ENCODE data around the gene IDH3A. TPM values are rescaled to one million over a fixed set of nuclear protein-coding genes. Genes with fewer than 3 reads are reported as not detected.

IDH3A gene
- total RNA-seq, 1 donor from 2014 or later = 19.3 TPM

DNA sequence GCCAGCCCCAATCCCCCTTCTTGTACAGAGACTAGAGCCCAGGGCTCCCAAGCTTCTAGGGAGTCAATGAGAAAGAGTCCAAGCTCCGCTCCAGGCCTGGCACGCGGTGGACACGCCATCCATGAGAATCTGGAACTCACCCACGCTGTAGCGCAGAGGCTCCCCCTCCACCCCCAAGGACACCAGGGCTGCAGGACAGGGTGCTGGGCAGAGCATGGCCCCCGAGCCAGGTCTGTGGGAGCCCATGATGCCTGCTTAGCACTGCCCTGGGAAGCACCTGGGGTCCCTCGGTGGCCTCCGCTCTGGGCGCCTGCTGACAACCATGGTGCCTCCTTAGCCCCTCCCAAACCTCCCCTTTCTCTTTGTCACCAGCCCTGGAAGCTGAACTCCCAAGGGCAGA lies 56.7 kb downstream of the IDH3A start:
- no peak overlapping the region for H2AFZ ChIP-seq (replicated peaks)
- Mint-ChIP-seq H3K4me1 (peaks cover 12% of the 10 kb centered on the region), H3K36me3 (no peaks in the 10 kb centered on the region), H3K4me3 (no peak overlapping the region), H3K27me3 (ENCODE audit: insufficient read depth, low read depth) (peaks cover 6% of the 10 kb centered on the region), H3K27ac (no peak overlapping the region), H3K9me3 (no peaks in the 10 kb centered on the region)
- H3K4me1 ChIP-seq = no peaks in the 10 kb centered on the region
- no peaks in the 10 kb centered on the region for H3K9me3 ChIP-seq (ENCODE audit: low read depth)
- H3K27me3 ChIP-seq = no peaks in the 10 kb centered on the region
- no peaks in the 10 kb centered on the region for H3K79me2 ChIP-seq (ENCODE audit: low read depth)
- no peak for DNase-seq (ENCODE audit: low spot score)
- no peaks in the 10 kb centered on the region for H3F3A ChIP-seq (ENCODE audit: low read depth)
- no peak overlapping the region for H3K9ac ChIP-seq
- no peak overlapping the region for H3K4me2 ChIP-seq
- H3K27ac ChIP-seq = no peak overlapping the region
- no peaks in the 10 kb centered on the region for H3K36me3 ChIP-seq
- no peak overlapping the region for H3K4me3 ChIP-seq
- H4K20me1 ChIP-seq (ENCODE audit: low read depth) = no peaks in the 10 kb centered on the region
- TF ChIP-seq, protein P1, sequence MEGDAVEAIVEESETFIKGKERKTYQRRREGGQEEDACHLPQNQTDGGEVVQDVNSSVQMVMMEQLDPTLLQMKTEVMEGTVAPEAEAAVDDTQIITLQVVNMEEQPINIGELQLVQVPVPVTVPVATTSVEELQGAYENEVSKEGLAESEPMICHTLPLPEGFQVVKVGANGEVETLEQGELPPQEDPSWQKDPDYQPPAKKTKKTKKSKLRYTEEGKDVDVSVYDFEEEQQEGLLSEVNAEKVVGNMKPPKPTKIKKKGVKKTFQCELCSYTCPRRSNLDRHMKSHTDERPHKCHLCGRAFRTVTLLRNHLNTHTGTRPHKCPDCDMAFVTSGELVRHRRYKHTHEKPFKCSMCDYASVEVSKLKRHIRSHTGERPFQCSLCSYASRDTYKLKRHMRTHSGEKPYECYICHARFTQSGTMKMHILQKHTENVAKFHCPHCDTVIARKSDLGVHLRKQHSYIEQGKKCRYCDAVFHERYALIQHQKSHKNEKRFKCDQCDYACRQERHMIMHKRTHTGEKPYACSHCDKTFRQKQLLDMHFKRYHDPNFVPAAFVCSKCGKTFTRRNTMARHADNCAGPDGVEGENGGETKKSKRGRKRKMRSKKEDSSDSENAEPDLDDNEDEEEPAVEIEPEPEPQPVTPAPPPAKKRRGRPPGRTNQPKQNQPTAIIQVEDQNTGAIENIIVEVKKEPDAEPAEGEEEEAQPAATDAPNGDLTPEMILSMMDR (IDR thresholded peaks at IDR 0.05) = no peak
- no peak for TF ChIP-seq EZH2 (IDR thresholded peaks at IDR 0.05)
- TF ChIP-seq EZH2phosphoT487 (IDR thresholded peaks at IDR 0.05) = no peak

DNA sequence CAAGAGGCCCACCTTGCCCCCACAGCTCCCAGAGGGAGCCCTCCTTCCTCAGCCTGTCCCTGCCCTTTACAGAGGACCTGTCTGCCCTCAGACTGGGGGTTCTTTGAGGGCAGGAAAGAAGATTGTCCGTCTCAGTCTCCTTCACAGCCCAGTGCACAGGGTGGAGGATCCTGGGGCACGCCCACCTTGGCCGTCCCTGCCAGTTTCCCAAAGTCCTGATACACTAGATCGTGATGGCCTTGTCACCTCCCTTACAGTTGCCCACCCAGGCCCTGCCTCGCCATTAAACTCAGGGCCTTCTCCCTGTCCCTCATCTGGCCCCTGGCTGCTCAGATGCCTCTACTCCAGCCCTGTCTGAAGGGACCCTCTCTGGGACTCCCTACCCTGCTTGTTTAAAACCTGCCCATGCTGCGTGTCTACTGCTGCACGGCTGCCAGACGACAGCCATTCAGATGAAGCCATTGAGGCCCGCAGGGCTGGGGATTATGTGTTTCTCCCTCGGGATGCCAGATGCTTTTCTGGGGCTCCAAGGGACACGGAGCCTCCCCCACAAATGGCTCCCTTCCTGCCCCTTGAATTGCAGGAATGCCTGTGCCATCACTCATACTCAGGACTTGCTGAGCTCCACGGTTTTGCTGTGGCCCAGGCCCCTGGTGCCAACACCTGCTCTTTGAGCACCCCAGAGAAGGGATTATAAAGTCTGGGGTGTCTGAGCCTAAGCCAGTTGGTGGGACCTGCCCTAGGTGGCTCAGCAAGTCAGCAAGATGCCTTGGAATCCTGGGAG lies 57.4 kb downstream of the IDH3A start:
- Mint-ChIP-seq H3K4me1 (peaks cover 12% of the 10 kb centered on the region), H3K27me3 (ENCODE audit: insufficient read depth, low read depth) (peaks cover 6% of the 10 kb centered on the region), H3K36me3 (no peaks in the 10 kb centered on the region), H3K4me3 (no peak overlapping the region), H3K27ac (peak overlapping the region; percentile 76), H3K9me3 (no peaks in the 10 kb centered on the region)
- Histone ChIP-seq H3K27ac (no peak overlapping the region), H3K4me1 (no peaks in the 10 kb centered on the region), H3K79me2 (ENCODE audit: low read depth) (no peaks in the 10 kb centered on the region), H3K9me3 (ENCODE audit: low read depth) (no peaks in the 10 kb centered on the region), H3K4me2 (no peak overlapping the region), H3F3A (ENCODE audit: low read depth) (no peaks in the 10 kb centered on the region), H3K36me3 (no peaks in the 10 kb centered on the region), H3K4me3 (no peak overlapping the region), H3K9ac (no peak overlapping the region), H2AFZ (replicated peaks) (no peak overlapping the region), H4K20me1 (ENCODE audit: low read depth) (no peaks in the 10 kb centered on the region), H3K27me3 (no peaks in the 10 kb centered on the region)
- no peak for DNase-seq (ENCODE audit: low spot score)
- TF ChIP-seq EZH2 (IDR thresholded peaks at IDR 0.05) = no peak

DNA sequence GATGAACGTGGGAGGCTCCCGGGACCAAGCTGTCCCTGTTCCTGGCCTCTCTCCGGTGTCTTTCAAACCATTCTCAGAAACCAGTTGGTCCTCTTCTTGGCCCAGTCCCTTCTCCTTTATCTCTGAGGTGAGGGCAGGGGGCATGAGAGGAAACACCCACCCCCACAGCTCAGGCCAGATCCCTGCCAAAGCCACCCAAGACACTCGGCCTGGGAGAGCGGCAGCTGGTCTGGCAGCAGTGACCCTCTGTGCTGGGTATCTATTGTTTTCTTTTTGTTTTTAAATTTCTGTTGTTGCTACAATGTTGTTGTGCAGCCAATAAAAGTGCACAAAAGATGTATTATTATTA lies 57.9 kb downstream of the IDH3A start:
- Histone ChIP-seq H3K9me3 (ENCODE audit: low read depth) (no peaks in the 10 kb centered on the region), H3K27ac (no peak overlapping the region), H3F3A (ENCODE audit: low read depth) (no peaks in the 10 kb centered on the region), H3K4me3 (no peak overlapping the region), H3K27me3 (no peaks in the 10 kb centered on the region), H3K79me2 (ENCODE audit: low read depth) (no peaks in the 10 kb centered on the region), H4K20me1 (ENCODE audit: low read depth) (no peaks in the 10 kb centered on the region), H3K9ac (no peak overlapping the region), H2AFZ (replicated peaks) (no peak overlapping the region), H3K36me3 (no peaks in the 10 kb centered on the region), H3K4me1 (no peaks in the 10 kb centered on the region), H3K4me2 (no peak overlapping the region)
- Mint-ChIP-seq H3K4me1 (peaks cover 13% of the 10 kb centered on the region), H3K36me3 (no peaks in the 10 kb centered on the region), H3K4me3 (no peak overlapping the region), H3K27ac (no peak overlapping the region), H3K27me3 (ENCODE audit: insufficient read depth, low read depth) (peaks cover 7% of the 10 kb centered on the region), H3K9me3 (no peaks in the 10 kb centered on the region)
- no peak for DNase-seq (ENCODE audit: low spot score)
- TF ChIP-seq EZH2 (IDR thresholded peaks at IDR 0.05) (no peak), EZH2phosphoT487 (IDR thresholded peaks at IDR 0.05) (no peak)
- TF ChIP-seq, protein P1 (IDR thresholded peaks at IDR 0.05) = no peak

DNA sequence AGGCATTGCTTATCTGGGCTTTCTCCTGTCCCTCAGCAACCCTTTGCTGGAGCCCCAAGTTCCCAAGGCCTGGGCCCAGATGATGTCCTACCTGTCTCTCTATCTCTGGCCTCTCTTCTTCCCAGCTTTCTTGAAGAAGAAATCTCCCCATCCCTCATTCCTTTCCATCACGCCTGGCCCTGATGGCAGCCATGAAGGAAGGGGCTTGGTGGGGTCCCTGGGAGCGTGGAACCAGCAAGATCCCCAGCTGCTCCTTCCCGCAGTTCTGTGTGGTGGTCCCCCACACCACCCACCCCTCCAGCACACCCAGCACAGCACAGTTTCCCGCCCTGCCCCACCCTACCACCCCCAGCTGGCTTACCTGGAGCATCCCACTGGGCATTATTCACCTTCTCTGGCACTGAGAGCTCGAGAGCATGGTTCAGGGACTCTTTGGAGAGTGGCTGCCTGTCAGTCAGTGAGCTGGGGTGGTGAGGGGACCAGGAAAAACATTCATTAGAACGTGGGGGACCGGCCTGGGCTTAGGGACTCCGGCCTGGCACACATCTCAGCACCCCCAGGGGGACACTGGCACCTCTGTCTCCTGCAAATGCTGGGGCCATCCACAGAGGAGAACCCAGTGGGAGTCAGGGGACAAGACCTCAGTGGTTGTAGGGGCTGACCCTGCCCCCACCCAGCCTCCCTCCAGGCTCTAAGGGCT lies 58.6 kb downstream of the IDH3A start:
- Mint-ChIP-seq H3K36me3 (no peaks in the 10 kb centered on the region), H3K4me1 (peaks cover 16% of the 10 kb centered on the region), H3K4me3 (no peak overlapping the region), H3K27me3 (ENCODE audit: insufficient read depth, low read depth) (peaks cover 9% of the 10 kb centered on the region), H3K9me3 (no peaks in the 10 kb centered on the region), H3K27ac (no peak overlapping the region)
- TF ChIP-seq, protein P1 (IDR thresholded peaks at IDR 0.05) = no peak
- TF ChIP-seq EZH2 (IDR thresholded peaks at IDR 0.05) (no peak), EZH2phosphoT487 (IDR thresholded peaks at IDR 0.05) (no peak)
- H3K27ac ChIP-seq = no peak overlapping the region
- no peaks in the 10 kb centered on the region for H3K79me2 ChIP-seq (ENCODE audit: low read depth)
- no peaks in the 10 kb centered on the region for H3F3A ChIP-seq (ENCODE audit: low read depth)
- no peaks in the 10 kb centered on the region for H3K36me3 ChIP-seq
- H3K9ac ChIP-seq = no peak overlapping the region
- no peaks in the 10 kb centered on the region for H4K20me1 ChIP-seq (ENCODE audit: low read depth)
- no peaks in the 10 kb centered on the region for H3K9me3 ChIP-seq (ENCODE audit: low read depth)
- no peak overlapping the region for H3K4me3 ChIP-seq
- no peaks in the 10 kb centered on the region for H3K27me3 ChIP-seq
- no peaks in the 10 kb centered on the region for H3K4me1 ChIP-seq
- no peak for DNase-seq (ENCODE audit: low spot score)
- H3K4me2 ChIP-seq = no peak overlapping the region
- H2AFZ ChIP-seq (replicated peaks) = no peak overlapping the region

All from neural progenitor cell (in vitro differentiated cells).